ENCODE measurements around the gene CPNE5. TPM values are rescaled to one million over a fixed set of nuclear protein-coding genes. Genes with fewer than 3 reads are reported as not detected.
A peak's percentile ranks its signal among the peaks of the same experiment; 100 is the strongest.

The CPNE5 gene
- total RNA-seq, 2 donors from 2014 or later: 5.2 to 5.4 TPM

GRCh38 chr6:36780442-36781177, 58.6 kb downstream of the CPNE5 start:
- DNase-seq (ENCODE audit: low spot score): no peak
- intact Hi-C loops (cut with DNase I): no loop called here

DNA sequence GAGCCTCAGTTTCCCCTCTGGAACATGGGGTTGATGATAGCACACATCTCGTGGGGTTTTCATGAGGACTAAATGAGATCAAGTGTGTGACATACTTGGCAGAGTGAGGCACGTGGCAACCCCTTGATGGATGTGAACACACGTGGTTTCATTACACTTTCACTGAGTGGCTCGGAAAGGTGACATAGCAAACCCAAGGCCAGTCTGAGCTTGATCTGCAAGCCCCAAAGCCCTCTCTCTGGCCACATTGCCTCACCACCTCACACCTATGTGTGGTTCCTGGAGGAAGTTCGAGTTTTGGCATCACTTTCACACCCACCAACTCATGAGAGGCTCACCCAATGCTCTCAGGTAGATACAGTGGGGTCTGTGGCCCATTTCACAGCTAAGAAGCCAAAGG, 60.0 kb downstream of the CPNE5 start:
- intact Hi-C loops (cut with DNase I): no loop called here
- DNase-seq (ENCODE audit: low spot score): no peak

GRCh38 chr6:36777801-36778200, 61.4 kb downstream of the CPNE5 start:
- intact Hi-C loops (cut with DNase I): no loop called here
- no peak for DNase-seq (ENCODE audit: low spot score)

- DNase-seq (ENCODE audit: low spot score): no peak
- intact Hi-C loops (cut with DNase I): no loop called here
These were observed 63.1 kb downstream of the CPNE5 start for GRCh38 chr6:36776167-36776566.

DNA sequence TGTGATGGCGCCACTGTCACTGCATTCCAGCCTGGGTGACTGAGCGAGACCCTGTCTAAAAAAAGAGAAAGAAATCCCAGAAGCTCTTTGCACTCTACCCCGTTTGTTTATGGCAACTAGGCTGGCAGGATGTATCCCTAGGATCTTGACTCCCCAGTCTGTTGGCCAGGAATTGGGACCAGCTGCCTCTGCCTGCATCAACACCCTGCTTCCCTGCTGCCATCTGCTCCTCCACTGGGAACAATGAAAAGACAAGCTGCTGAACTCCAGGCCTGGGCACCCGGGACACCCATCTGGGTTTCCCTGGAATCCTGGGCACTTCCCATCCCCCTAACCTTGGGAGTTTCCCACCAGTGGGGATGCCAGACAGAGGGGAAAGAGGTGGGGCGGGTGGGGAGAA, 64.9 kb downstream of the CPNE5 start:
- intact Hi-C loops (cut with DNase I): no loop called here
- DNase-seq (ENCODE audit: low spot score): no peak

- DNase-seq (ENCODE audit: low spot score): no peak
- intact Hi-C loops (cut with DNase I): no loop called here
These were observed 66.8 kb downstream of the CPNE5 start for GRCh38 chr6:36772397-36772796.

DNA sequence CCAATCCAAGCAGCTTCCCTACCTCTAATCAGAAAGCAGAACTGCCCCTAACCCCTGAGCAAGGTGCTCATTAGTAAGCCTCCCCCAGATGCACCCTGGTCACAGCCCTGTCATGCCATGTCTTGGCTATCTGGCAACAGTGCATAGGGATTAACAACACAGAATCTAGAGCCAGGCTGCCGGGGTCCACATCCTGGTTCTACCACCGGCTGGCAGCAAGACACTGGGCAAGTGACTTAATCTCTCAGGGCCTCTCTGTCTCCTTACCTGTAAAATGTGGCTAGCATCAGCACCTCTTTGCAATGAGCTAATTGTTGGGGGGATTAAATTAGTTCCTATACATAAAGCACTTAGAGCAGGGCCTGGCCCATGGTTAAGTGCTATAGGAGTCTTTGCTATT, 68.1 kb downstream of the CPNE5 start:
- DNase-seq (ENCODE audit: low spot score): no peak

DNA sequence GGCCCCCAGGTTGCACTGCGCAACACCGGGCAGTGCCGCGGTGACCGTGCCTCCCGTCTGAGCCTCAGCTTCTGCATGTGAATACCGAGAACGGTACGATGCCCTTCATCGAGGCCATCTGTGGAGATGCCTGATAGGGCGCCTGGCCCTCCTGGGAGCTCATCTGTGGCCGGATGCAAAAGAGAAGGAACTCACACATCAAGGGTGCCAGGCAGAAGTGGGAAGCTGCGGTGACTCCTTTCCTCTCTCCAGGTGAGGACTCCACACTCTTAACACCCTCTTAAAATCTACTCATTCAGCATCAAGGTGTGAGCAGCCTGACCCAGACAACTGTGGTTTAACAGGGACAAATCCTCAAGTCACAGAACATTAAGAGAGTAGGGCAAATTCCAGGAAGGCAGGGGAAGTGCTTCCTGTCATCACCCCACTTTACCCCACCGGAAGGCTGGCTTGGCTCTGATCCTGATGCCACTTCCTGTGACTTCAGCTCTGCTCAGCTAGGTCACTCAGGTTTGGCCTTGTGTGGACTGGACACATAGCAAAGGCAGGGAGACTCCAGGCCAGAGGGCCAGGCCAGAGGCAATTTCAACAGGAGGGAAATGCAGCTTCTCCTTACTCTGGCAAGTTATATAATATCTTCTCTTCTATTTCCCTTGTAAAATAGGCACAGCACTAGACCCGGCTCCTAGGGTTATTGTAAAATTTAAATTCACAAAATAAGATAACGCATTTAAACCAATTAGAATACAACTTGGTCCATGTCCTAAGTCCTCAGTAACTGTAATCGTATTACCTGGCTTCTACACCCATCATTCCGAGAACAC, 69.4 kb downstream of the CPNE5 start:
- no peak for DNase-seq (ENCODE audit: low spot score)
- intact Hi-C loops (cut with DNase I): loop anchor here in 1 of 2 donors (2.0 to 5.0 kb wide), 2 partner anchors 81 to 247 kb away; no protein-coding TSS in a partner anchor

More for the DNA sequence above, 68.1 kb downstream of the CPNE5 start:
- intact Hi-C loops (cut with DNase I): no loop called here

GRCh38 chr6:36769183-36769675, 70.0 kb downstream of the CPNE5 start:
- DNase-seq (ENCODE audit: low spot score): no peak
- intact Hi-C loops (cut with DNase I): loop anchor here in 1 of 2 donors (2.0 to 5.0 kb wide), 2 partner anchors 82 to 248 kb away; no protein-coding TSS in a partner anchor

GRCh38 chr6:36766399-36766945, 72.8 kb downstream of the CPNE5 start:
- no peak for DNase-seq (ENCODE audit: low spot score)
- intact Hi-C loops (cut with DNase I): loop anchor here (1.0 to 5.0 kb wide), 2 partner anchors 72 to 251 kb away; no protein-coding TSS in a partner anchor

DNA sequence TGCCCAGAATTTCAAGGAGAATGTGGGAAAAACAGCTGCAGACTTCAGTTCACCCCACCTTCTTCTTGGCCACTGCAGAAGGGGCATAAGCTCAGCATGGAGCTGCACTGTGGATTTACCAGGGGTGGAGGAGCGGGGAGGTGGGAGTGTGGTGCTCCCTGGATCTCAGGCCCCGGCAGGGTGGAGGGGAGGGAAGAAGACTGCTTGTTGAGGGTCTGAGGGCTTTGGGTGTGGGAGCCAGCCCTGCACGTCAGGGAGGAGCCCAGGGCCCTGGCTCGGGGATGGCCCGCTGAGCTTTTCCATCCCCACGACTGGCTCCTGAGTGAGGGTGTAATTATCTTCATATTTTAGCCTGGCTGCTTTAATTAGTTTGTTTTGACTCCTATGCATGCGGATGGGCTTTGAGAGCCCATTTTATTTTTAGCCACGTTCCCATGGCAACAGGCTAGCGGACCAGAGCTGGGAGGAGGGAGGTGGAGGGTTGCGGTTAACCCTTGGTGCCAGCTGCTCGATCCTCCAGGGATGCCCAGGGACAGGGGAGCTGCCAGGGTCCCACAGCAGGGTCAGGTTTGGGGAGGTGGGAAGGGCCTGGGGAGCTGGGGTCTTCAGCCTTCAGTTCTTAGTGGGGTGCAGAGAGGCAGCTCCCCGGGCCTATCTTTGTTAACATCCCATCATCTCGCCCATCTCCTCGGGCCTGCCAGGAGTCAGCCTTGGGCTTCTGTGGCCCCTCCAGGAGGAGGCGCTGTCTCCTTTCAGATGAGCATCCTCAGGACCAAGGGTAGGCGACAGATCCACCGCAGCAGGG, 73.4 kb downstream of the CPNE5 start:
- peak; percentile 94 for DNase-seq (ENCODE audit: low spot score)
- intact Hi-C loops (cut with DNase I): loop anchor here (1.0 to 5.0 kb wide), 2 partner anchors 73 to 252 kb away; no protein-coding TSS in a partner anchor

- intact Hi-C loops (cut with DNase I): loop anchor here in 1 of 2 donors (5.0 kb wide), 1 partner anchor 252 kb away; no protein-coding TSS in a partner anchor
- DNase-seq (ENCODE audit: low spot score): no peak
These were observed 74.1 kb downstream of the CPNE5 start for GRCh38 chr6:36765190-36765589.

- intact Hi-C loops (cut with DNase I): no loop called here
- DNase-seq (ENCODE audit: low spot score): no peak
These were observed 77.1 kb downstream of the CPNE5 start for GRCh38 chr6:36762123-36762522.

DNA sequence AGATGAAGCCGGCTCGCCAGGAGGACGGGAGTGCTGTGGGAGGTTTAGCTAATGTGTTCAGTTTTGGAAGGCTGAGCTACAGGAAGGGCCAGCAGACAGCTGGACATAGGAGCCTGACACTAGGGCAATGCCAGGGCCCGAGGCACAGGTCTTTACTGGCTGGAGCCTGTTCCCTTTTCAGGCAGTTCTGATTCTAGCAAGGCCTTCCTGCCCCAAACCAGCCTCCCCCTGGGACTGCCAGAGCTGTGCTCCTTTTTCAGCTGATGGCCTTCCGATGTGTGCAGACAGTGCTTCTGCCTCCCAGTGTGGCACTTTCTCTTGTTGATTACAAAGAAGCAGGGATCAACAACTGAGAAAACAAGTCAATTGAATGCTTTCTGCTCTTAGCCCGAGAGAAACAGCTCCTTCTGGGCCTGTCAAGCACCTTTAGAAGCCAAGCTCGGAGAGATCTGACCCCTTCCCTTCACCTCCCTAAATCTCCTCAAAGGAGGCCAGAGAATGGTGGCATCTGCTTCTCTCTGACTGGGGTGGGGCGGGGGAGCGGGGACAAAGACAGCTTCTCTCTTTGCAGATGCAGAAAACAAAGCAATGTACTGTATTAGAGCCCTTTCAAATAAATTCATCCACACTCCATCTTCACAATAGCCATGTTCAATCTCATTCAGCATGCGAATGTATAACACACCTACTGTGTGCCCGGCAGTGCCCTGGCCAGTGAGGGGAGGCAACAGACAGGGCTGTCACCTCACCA, 78.4 kb downstream of the CPNE5 start:
- intact Hi-C loops (cut with DNase I): no loop called here
- DNase-seq (ENCODE audit: low spot score): no peak

DNA sequence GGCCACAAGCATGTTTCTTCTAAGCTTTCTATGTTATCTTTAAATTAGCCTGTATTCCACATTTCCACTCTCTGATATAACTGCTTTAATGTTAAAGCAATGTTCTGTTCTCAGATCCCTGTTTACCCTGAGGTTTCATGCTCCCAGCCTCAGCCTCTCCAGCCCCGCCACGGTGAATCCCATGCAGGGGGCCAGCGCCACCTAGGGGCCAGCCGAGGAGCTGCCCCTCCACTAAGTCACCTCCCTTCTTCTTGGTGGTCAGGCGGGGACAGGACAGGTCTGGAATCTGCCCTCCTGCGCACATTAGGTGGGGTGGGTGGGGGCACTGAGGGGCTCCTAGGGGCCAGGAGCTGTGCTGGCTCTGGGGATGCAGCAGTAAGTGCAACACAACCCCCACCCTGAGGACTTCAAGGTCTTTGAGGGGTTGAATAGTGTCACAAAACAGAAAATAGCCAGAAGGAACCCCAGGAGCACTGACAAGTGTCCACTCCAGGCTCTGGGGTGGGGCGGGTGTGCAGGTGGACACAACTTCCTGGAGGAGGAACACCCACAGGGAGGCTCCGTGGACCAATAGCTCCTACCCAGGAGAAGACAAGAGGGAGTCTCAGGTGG, 80.0 kb downstream of the CPNE5 start:
- DNase-seq (ENCODE audit: low spot score): peak; percentile 95
- intact Hi-C loops (cut with DNase I): loop anchor here in 1 of 2 donors (10.0 kb wide), 1 partner anchor 144 kb away; no protein-coding TSS in a partner anchor

GRCh38 chr6:36758516-36759147, 80.6 kb downstream of the CPNE5 start:
- DNase-seq (ENCODE audit: low spot score): no peak
- intact Hi-C loops (cut with DNase I): loop anchor here in 1 of 2 donors (10.0 kb wide), 1 partner anchor 144 kb away; no protein-coding TSS in a partner anchor

DNA sequence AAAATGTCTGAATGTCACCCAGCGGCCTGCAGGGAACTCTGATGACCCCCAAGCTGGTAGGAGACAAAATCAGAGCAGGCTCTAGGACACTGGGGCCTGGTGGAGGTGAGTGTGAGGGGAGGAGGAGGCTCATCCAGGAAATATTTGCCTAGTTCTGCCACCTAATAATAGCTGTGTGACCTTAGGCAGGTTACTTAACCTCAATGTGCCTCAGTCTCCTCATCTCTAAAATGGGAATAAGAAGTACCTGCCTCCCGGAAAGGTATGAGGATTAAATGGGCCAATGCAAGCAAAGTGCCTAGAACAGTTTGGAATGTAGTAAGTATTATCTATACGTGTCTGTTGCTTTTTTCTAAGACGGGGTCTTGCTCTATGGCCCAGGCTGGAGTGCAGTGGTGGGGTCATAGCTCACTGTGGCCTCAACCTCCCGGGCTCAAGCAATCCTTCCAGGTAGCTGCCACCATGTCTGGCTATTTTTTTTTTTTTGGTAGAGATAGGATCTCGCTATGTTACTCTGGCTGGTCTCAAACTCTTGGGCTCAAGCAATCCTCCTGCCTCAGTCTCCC, 81.2 kb downstream of the CPNE5 start:
- intact Hi-C loops (cut with DNase I): loop anchor here in 1 of 2 donors (10.0 kb wide), 1 partner anchor 143 kb away; no protein-coding TSS in a partner anchor
- DNase-seq (ENCODE audit: low spot score): no peak

Measured in posterior vena cava (tissue), 2 donors.